RPMI8226 (cell line): ENCODE measurements around the gene GPR22.
A peak's percentile ranks its signal among the peaks of the same experiment; 100 is the strongest.

Experiments
- DNase-seq: peaks from one replicate; pipeline ENCODE4 v3.0.0-alpha.2; 2015

The GPR22 gene

GRCh38 chr7:107469929-107470328 lies at the start of gene GPR22:
GPR22 (plus strand) TSS chr7:107470057; CDS start chr7:107474061, 4,004 bp downstream.
- DNase-seq: no peak

GRCh38 chr7:107427462-107427861 lies 42.4 kb upstream of the GPR22 start:
- no peak for DNase-seq

GRCh38 chr7:107428642-107429041 lies 41.2 kb upstream of the GPR22 start:
- no peak for DNase-seq

- no peak for DNase-seq
Observed at GRCh38 chr7:107430057-107430456, 39.8 kb upstream of the GPR22 start.

- DNase-seq: no peak
Observed at GRCh38 chr7:107432261-107432660, 37.6 kb upstream of the GPR22 start.

- no peak for DNase-seq
Observed at GRCh38 chr7:107435749-107436148, 34.1 kb upstream of the GPR22 start.

- no peak for DNase-seq
Observed at GRCh38 chr7:107439025-107439424, 30.8 kb upstream of the GPR22 start.

GRCh38 chr7:107441581-107442422 lies 28.1 kb upstream of the GPR22 start:
- no peak for DNase-seq

GRCh38 chr7:107442678-107443077 lies 27.2 kb upstream of the GPR22 start:
- no peak for DNase-seq

- DNase-seq: no peak
Observed at GRCh38 chr7:107446531-107446930, 23.3 kb upstream of the GPR22 start.

- no peak for DNase-seq
Observed at GRCh38 chr7:107446988-107447387, 22.9 kb upstream of the GPR22 start.

GRCh38 chr7:107450970-107451369 lies 18.9 kb upstream of the GPR22 start:
- no peak for DNase-seq

- no peak for DNase-seq
Observed at GRCh38 chr7:107453388-107453787, 16.5 kb upstream of the GPR22 start.

- no peak for DNase-seq
Observed at GRCh38 chr7:107461938-107462533, 7.8 kb upstream of the GPR22 start.

- DNase-seq: peak; percentile 68
Observed at GRCh38 chr7:107463139-107464078, 6.4 kb upstream of the GPR22 start.

- DNase-seq: no peak
Observed at GRCh38 chr7:107464666-107465226, 5.1 kb upstream of the GPR22 start.

GRCh38 chr7:107467972-107468371 lies 1.9 kb upstream of the GPR22 start:
- no peak for DNase-seq

- DNase-seq: no peak
Observed at GRCh38 chr7:107468824-107469223, 1.0 kb upstream of the GPR22 start.

GRCh38 chr7:107471292-107472070 lies 1.6 kb downstream of the GPR22 start:
- DNase-seq: no peak

GRCh38 chr7:107472116-107472515 lies 2.3 kb downstream of the GPR22 start:
- DNase-seq: no peak

GRCh38 chr7:107474104-107474521 lies 4.3 kb downstream of the GPR22 start:
- DNase-seq: no peak

- no peak for DNase-seq
Observed at GRCh38 chr7:107479303-107479702, 9.4 kb downstream of the GPR22 start.
